Amniotic stem cell (primary cell): ENCODE results near the gene UBAP2.
A peak's percentile ranks its signal among the peaks of the same experiment; 100 is the strongest.

ENCODE experiments used
- DNase-seq: peaks from one replicate; lab custom pipeline; 2025; lab: John Stamatoyannopoulos, UW

Gene UBAP2

GRCh38 chr9:34048727-34049629, at the start of gene UBAP2:
UBAP2 (minus strand) TSS chr9:34048887; CDS start chr9:34017148, 31,739 bp downstream.
- peak; percentile 97 for DNase-seq

- DNase-seq: no peak
These were observed 49.6 kb upstream of the UBAP2 start for GRCh38 chr9:34098307-34098706.

- DNase-seq: no peak
These were observed 49.2 kb upstream of the UBAP2 start for GRCh38 chr9:34097865-34098264.

- no peak for DNase-seq
These were observed 48.1 kb upstream of the UBAP2 start for GRCh38 chr9:34096751-34097150.

GRCh38 chr9:34093578-34093977, 44.9 kb upstream of the UBAP2 start:
- no peak for DNase-seq

- DNase-seq: no peak
These were observed 40.6 kb upstream of the UBAP2 start for GRCh38 chr9:34089311-34089710.

- no peak for DNase-seq
These were observed 38.7 kb upstream of the UBAP2 start for GRCh38 chr9:34087370-34087769.

- no peak for DNase-seq
These were observed 38.2 kb upstream of the UBAP2 start for GRCh38 chr9:34086864-34087263.

GRCh38 chr9:34085581-34086500, 37.2 kb upstream of the UBAP2 start:
- DNase-seq: no peak

- no peak for DNase-seq
These were observed 35.9 kb upstream of the UBAP2 start for GRCh38 chr9:34084562-34084961.

GRCh38 chr9:34079181-34079580, 30.5 kb upstream of the UBAP2 start:
- no peak for DNase-seq

GRCh38 chr9:34072868-34073590, 24.3 kb upstream of the UBAP2 start:
- peak; percentile 13 for DNase-seq

GRCh38 chr9:34072410-34072809, 23.7 kb upstream of the UBAP2 start:
- DNase-seq: no peak

GRCh38 chr9:34070606-34071324, 22.1 kb upstream of the UBAP2 start:
- DNase-seq: no peak

- DNase-seq: no peak
These were observed 21.1 kb upstream of the UBAP2 start for GRCh38 chr9:34069831-34070230.

- DNase-seq: no peak
These were observed 16.9 kb upstream of the UBAP2 start for GRCh38 chr9:34065541-34065940.

- no peak for DNase-seq
These were observed 11.3 kb upstream of the UBAP2 start for GRCh38 chr9:34059954-34060353.

- DNase-seq: no peak
These were observed 10.6 kb upstream of the UBAP2 start for GRCh38 chr9:34059281-34059680.

- DNase-seq: no peak
These were observed 1.1 kb upstream of the UBAP2 start for GRCh38 chr9:34049630-34050384.

GRCh38 chr9:34047864-34048726, 592 bp downstream of the UBAP2 start:
- DNase-seq: no peak
